Panc1 (cell line): Measurements from ENCODE around the gene CHCHD6. TPM values are rescaled to one million over a fixed set of nuclear protein-coding genes. Genes with fewer than 3 reads are reported as not detected.
A peak's percentile ranks its signal among the peaks of the same experiment; 100 is the strongest.

ENCODE experiments used
- ATAC-seq: fragments of 200-7000 bp; cut with Tn5 transposase; 2 replicates; pipeline ENCODE4 v1.9.1; 2020; ENCODE audit warnings: mild to moderate bottlenecking, moderate library complexity
- BruUV-seq: library from RNA; stranded (reverse); fragments of 400-500 nt; replicated peaks from 2 replicates; lab custom pipeline; 2021; lab: Mats Ljungman, UMichigan
- CTCF ChIA-PET: fragments of 300-600 bp; sonication (Branson Sonifier 250); formaldehyde crosslinking; loops from one replicate; lab custom pipeline; 2022; ENCODE audit warnings: antibody characterized with exemption; lab: Charles Lee
- POLR2A ChIA-PET: fragments of 300-600 bp; sonication (Branson Sonifier 250); formaldehyde crosslinking; loops from one replicate; lab custom pipeline; 2022; ENCODE audit warnings: antibody characterized with exemption; lab: Charles Lee
- DNase-seq: peaks from one replicate; pipeline ENCODE4 v3.0.0-alpha.2; 2010; ENCODE audit warnings: low read depth, low spot score
- H3K27ac ChIP-seq: 2 replicates; pipeline ENCODE4 v1.5.1; 2011; ENCODE audit warnings: mild to moderate bottlenecking, low read length, inconsistent platforms
- H3K27me3 ChIP-seq: fragments of 200-500 bp; sonication (Bioruptor generic); 2 replicates; pipeline ENCODE4 v1.6.0; 2014; ENCODE audit warnings: low read length, inconsistent platforms; ENCODE audit not compliant: control insufficient read depth, insufficient read depth
- H3K36me3 ChIP-seq: fragments of 200-500 bp; sonication (Bioruptor generic); 2 replicates; pipeline ENCODE4 v1.5.1; 2014; ENCODE audit warnings: inconsistent platforms, mild to moderate bottlenecking, low read length, moderate library complexity; ENCODE audit not compliant: control insufficient read depth, insufficient read depth
- H3K4me1 ChIP-seq: 2 replicates; pipeline ENCODE4 v1.5.1; 2011; ENCODE audit warnings: inconsistent platforms, mild to moderate bottlenecking, low read length, moderate library complexity; ENCODE audit not compliant: control insufficient read depth, insufficient read depth
- H3K4me3 ChIP-seq, 2 experiments: 2 replicates each; pipeline ENCODE4 v1.5.1; 2011 to 2012; ENCODE audit warnings: low read depth in 2 of 2, low read length in 2 of 2, mild to moderate bottlenecking in 2 of 2, inconsistent platforms in 1 of 2, moderate library complexity in 1 of 2
- H3K9me3 ChIP-seq: fragments of 200-500 bp; sonication (Bioruptor generic); 2 replicates; pipeline ENCODE4 v1.5.1; 2014; ENCODE audit warnings: low read depth, mild to moderate bottlenecking, inconsistent platforms, low read length, moderate library complexity; ENCODE audit not compliant: control insufficient read depth, insufficient read depth
- CTCF ChIP-seq: fragments of 450-650 bp; IDR thresholded peaks from 2 replicates; pipeline ENCODE4 v1.5.1; 2017; ENCODE audit warnings: mild to moderate bottlenecking
- POLR2AphosphoS5 ChIP-seq: IDR thresholded peaks from 2 replicates; pipeline ENCODE4 v1.6.1; 2012; ENCODE audit warnings: mild to moderate bottlenecking, low read depth, low read length, moderate library complexity
- REST ChIP-seq, 2 experiments: IDR thresholded peaks; 2 replicates each; pipeline ENCODE4 v1.6.1; 2011 to 2012; ENCODE audit warnings: low read depth in 2 of 2, control low read depth in 1 of 2, low read length in 1 of 2, mild to moderate bottlenecking in 1 of 2, moderate library complexity in 1 of 2; ENCODE audit not compliant: insufficient read depth in 1 of 2
- SIN3A ChIP-seq: IDR thresholded peaks from 2 replicates; pipeline ENCODE4 v1.6.1; 2012; ENCODE audit warnings: low read depth, mild to moderate bottlenecking, low read length, moderate library complexity, borderline replicate concordance; ENCODE audit not compliant: insufficient read depth
- TCF7L2 ChIP-seq: IDR thresholded peaks from 2 replicates; pipeline ENCODE4 v1.6.1; 2011; ENCODE audit warnings: mild to moderate bottlenecking, low read depth, low read length, inconsistent platforms
- in situ Hi-C: cut with HindIII; loops from 2 replicates; pipeline ENCODE4 v1.10.0; 2016; ENCODE audit warnings: low sequenced_read_pairs, low pct_unique_long_range_greater_than_20kb
- intact Hi-C: fragments of 100-400 bp; cut with micrococcal nuclease; formaldehyde crosslinking; loops from one replicate; pipeline ENCODE4 v1.10.0; 2022; ENCODE audit not compliant: unreplicated experiment
- total RNA-seq: library from RNA; stranded (reverse); gene quantifications from one replicate; pipeline ENCODE4 v1.2.1, GENCODE V29; 2021; ENCODE audit not compliant: unreplicated experiment

CHCHD6 gene
- total RNA-seq, 1 experiment from 2014 or later = 31.5 TPM

GRCh38 chr3:126983276-126983652 is 279.2 kb downstream of the CHCHD6 start:
- BruUV-seq = no TSS peak

GRCh38 chr3:126983653-126984390 is 279.8 kb downstream of the CHCHD6 start:
- Histone ChIP-seq H3K4me3 (peak overlapping the region; percentile 51 to 75), H3K27me3 (no peaks in the 10 kb centered on the region), H3K36me3 (no peaks in the 10 kb centered on the region), H3K4me1 (peaks cover 40% of the 10 kb centered on the region), H3K27ac (peak overlapping the region; percentile 71), H3K9me3 (no peaks in the 10 kb centered on the region)
- in situ Hi-C loops = no loop called here
- BruUV-seq = no TSS peak
- CTCF ChIA-PET = interaction anchor here (1.0 kb wide), 1 partner anchor 564 kb away, joined by 3 read pairs; no protein-coding TSS in a partner anchor
- POLR2A ChIA-PET = no interaction called here
- intact Hi-C loops = loop anchor here (5.0 kb wide), 3 partner anchors 232 to 473 kb away; no protein-coding TSS in a partner anchor
- no peak for DNase-seq
- ATAC-seq = peak; percentile 8; the same call in 1 of the 2 replicates
- no peak for TF ChIP-seq TCF7L2
- TF ChIP-seq SIN3A = no peak
- no peak for TF ChIP-seq POLR2AphosphoS5
- no peak for TF ChIP-seq CTCF

More at GRCh38 chr3:126983276-126983652, 279.2 kb downstream of the CHCHD6 start:
- peak overlapping the region; percentile 51 to 75 for H3K4me3 ChIP-seq
- H3K4me1 ChIP-seq = peaks cover 41% of the 10 kb centered on the region
- no peaks in the 10 kb centered on the region for H3K27me3 ChIP-seq
- no peaks in the 10 kb centered on the region for H3K9me3 ChIP-seq
- H3K36me3 ChIP-seq = no peaks in the 10 kb centered on the region
- ChIA-PET CTCF (no interaction called here), POLR2A (no interaction called here)
- intact Hi-C loops (loop anchor here (5.0 kb wide), 3 partner anchors 231 to 474 kb away; no protein-coding TSS in a partner anchor), in situ Hi-C loops (no loop called here)
- DNase-seq (no peak), ATAC-seq (0 out of 2 replicates have a peak, but pooled peaks have one; percentile 8)
- H3K27ac ChIP-seq = no peak overlapping the region
- TF ChIP-seq POLR2AphosphoS5 (no peak), CTCF (no peak), REST (IDR thresholded peaks at IDR 0.05; ENCODE audit: insufficient read depth in 1 of 2, low read depth in 2 of 2, low read length in 1 of 2) (no peak), SIN3A (no peak; the same call in 1 of the 2 replicates), TCF7L2 (no peak)
